ENCODE measurements around the gene GPC3.
"Not testable (repeated sequence)": the region's sequence is repeated elsewhere in the genome, so short reads cannot be mapped to it uniquely, and the experiment has no call there.

Gene GPC3

GRCh38 chrX:133636009-133636408, 349.4 kb downstream of the GPC3 start:
- DNase-seq: no peak

- DNase-seq: no peak
Measured at GRCh38 chrX:133634416-133634815, 351.0 kb downstream of the GPC3 start.

- DNase-seq: no peak
Measured at GRCh38 chrX:133633950-133634349, 351.4 kb downstream of the GPC3 start.

- DNase-seq: no peak
Measured at GRCh38 chrX:133633162-133633561, 352.2 kb downstream of the GPC3 start.

- no peak for DNase-seq
Measured at GRCh38 chrX:133630362-133630761, 355.0 kb downstream of the GPC3 start.

- no peak for DNase-seq
Measured at GRCh38 chrX:133627673-133628072, 357.7 kb downstream of the GPC3 start.

GRCh38 chrX:133621384-133621783, 364.0 kb downstream of the GPC3 start:
- not testable (repeated sequence) for DNase-seq

- no peak for DNase-seq
Measured at GRCh38 chrX:133611676-133612075, 373.7 kb downstream of the GPC3 start.

GRCh38 chrX:133610056-133610455, 375.3 kb downstream of the GPC3 start:
- DNase-seq: no peak

- no peak for DNase-seq
Measured at GRCh38 chrX:133609166-133609565, 376.2 kb downstream of the GPC3 start.

- DNase-seq: no peak
Measured at GRCh38 chrX:133608406-133608805, 377.0 kb downstream of the GPC3 start.

GRCh38 chrX:133607419-133608348, 377.7 kb downstream of the GPC3 start:
- DNase-seq: no peak

- DNase-seq: no peak
Measured at GRCh38 chrX:133606990-133607389, 378.4 kb downstream of the GPC3 start.

- no peak for DNase-seq
Measured at GRCh38 chrX:133604801-133605200, 380.6 kb downstream of the GPC3 start.

- DNase-seq: no peak
Measured at GRCh38 chrX:133602881-133603280, 382.5 kb downstream of the GPC3 start.

- DNase-seq: no peak
Measured at GRCh38 chrX:133601116-133601515, 384.3 kb downstream of the GPC3 start.

GRCh38 chrX:133600536-133600935, 384.9 kb downstream of the GPC3 start:
- DNase-seq: no peak

GRCh38 chrX:133598601-133599335, 386.6 kb downstream of the GPC3 start:
- DNase-seq: no peak

- DNase-seq: no peak
Measured at GRCh38 chrX:133594156-133594555, 391.2 kb downstream of the GPC3 start.

GRCh38 chrX:133593531-133593930, 391.9 kb downstream of the GPC3 start:
- no peak for DNase-seq

- peak; percentile 64 for DNase-seq
Measured at GRCh38 chrX:133590703-133591505, 394.5 kb downstream of the GPC3 start.

- no peak for DNase-seq
Measured at GRCh38 chrX:133588827-133589226, 396.6 kb downstream of the GPC3 start.

- DNase-seq: no peak
Measured at GRCh38 chrX:133587818-133588217, 397.6 kb downstream of the GPC3 start.

All from NCI-H446 treated with DMSO at 0.1 percent for 48 hours (cell line).